Stimulated activated naive CD4-positive, alpha-beta T cell treated with Interleukin-2 at 50 U/mL for 16 hours (primary cell): ENCODE measurements around the gene LATS1.
A peak's percentile ranks its signal among the peaks of the same experiment; 100 is the strongest.

ENCODE experiments used
- DNase-seq: peaks from one replicate; lab custom pipeline; 2025; lab: John Stamatoyannopoulos, UW

The LATS1 gene

DNA sequence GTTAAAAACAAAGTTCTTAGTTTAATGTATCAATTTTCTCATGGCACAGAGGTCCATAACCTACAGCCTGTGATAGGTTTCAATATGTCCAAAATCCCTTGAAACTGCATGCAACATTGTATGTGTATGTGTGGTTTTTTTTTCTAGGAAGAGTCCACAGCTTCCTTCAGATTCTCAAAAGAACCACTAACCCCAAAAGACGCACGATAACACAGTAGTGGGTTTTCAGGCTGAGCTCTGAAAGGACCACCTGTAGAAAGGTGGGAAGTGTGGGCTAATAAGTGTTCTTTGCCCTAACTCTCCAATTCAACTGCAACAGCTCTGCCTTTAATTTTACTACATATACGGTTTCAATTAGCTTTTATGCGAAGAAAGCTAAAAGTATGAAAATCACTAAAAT is 57.9 kb downstream of the LATS1 start:
- DNase-seq = no peak

- DNase-seq = no peak
These were observed 60.5 kb downstream of the LATS1 start for GRCh38 chr6:149657441-149657840.

GRCh38 chr6:149651056-149651455 is 66.8 kb downstream of the LATS1 start:
- no peak for DNase-seq

GRCh38 chr6:149648148-149649145 is 69.5 kb downstream of the LATS1 start, which contains the start of gene KATNA1:
Gene KATNA1, minus strand, starts transcription at chr6:149648714. Its CDS starts 10,167 bp downstream, at chr6:149638547.
- DNase-seq = peak; percentile 83

DNA sequence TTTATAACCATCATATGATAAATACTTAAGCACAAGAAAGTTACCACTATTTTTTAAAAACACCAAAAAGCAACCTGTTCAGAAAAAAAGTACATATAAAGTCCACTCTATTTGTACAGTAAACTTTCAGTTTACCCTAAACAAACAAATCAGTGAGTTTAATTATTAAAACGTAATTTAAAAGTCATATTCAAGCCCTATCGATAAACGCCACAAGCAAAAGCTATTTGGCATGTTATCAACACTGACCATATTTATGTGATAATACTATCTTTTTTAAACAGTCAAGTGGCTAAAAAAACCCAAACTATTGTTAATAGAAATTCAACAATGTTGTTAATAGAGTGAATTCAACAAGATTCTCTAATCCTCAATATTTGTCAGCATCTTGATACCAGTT is 71.3 kb downstream of the LATS1 start:
- DNase-seq = no peak

GRCh38 chr6:149642829-149643580 is 74.9 kb downstream of the LATS1 start:
- DNase-seq = no peak

DNA sequence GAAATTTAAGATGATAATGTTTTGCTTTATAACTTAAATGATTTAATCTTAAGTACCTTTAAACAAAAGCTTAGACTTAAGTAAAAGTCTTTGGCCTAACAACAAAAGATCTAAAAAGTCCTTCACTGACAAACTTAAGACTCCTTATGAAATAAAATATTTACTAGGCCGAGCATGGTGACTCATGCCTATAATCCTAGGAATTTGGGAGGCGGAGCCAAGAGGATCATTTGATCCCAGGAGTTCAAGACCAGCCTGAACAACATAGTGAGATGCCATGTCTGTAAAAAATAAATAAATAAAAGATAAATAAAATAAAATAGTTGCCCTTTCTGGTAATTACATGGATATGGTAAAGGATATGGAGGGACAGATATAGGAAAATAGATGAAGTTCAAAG is 81.8 kb downstream of the LATS1 start:
- DNase-seq = no peak

- DNase-seq = no peak
These were observed 83.6 kb downstream of the LATS1 start for GRCh38 chr6:149634315-149634714.

GRCh38 chr6:149628875-149629510 is 88.9 kb downstream of the LATS1 start:
- no peak for DNase-seq

DNA sequence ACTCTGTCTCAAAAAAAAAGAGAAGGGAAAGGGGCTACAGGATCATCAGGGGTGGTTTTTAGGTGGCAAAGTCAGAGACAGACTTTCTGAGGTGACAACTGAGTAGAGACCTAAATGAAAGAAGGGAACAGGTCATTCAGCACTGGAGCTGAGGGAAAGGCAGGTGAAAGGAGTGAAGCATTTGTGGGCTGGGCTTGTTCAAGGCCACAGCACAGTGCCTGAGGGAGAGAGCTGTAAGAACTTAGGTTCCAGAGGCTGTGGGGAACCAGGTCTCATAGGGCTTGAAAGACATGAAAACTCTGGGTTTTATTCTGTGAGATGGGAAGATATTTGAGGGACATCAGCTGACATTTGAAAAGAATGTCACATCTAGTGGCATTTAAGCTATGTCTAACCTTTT is 90.2 kb downstream of the LATS1 start:
- no peak for DNase-seq

DNA sequence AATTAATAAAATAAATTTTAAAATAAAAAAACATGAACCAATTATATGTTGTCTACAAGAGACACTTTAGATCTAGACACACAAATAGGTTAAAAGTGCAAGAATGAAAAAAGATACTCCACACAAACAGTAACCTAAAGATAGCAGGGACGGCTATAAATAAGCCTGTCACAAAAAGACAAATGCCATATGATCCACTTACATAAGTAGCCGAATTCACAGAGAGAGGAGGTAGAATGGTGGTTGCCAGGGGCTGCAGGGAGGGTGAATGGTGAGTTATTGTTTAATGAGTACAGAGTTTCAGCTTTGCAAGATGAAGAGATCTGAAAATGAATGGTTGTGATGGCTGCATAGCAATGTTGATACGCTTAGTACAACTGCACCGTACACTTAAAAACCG is 102.1 kb downstream of the LATS1 start:
- DNase-seq = no peak

- DNase-seq = no peak
These were observed 103.6 kb downstream of the LATS1 start for GRCh38 chr6:149614337-149614736.

DNA sequence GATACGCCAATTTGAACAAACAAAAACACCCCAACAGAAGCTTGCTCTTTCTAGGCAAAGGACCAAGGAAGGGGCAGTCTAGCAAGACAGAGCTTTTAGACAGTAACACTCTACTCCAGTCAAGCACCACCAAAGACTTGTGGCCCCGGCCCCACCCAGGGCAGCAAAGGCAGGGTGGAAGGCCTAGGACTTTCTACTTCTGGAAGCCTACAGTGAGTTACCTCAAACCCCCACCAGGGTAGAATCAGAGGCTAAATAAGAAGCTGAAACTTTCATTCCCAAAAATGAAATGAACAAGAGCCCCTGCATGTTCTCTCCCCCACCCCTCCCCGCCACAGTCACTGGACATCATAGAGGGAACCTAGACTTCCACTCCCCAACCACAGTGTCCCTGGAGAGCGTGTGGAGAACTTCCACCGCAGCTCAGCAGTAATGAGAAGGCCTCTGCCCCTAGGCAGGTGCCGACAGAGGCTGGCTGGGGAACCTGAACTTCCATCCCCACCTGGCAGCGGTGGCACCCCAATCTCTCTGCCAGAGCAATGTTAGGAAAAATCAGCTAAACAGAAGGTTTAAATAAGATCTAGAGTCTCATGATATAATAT is 109.4 kb downstream of the LATS1 start:
- no peak for DNase-seq
